MM.1S (cell line): ENCODE data around the gene VPS35L.

Source experiments
- DNase-seq: peaks from one replicate; pipeline ENCODE4 v3.0.0-alpha.2; 2015
- H2AFZ ChIP-seq: fragments of 300-600 bp; sonication (generic); 2 replicates; pipeline ENCODE4 v1.6.0; 2016; ENCODE audit warnings: antibody characterized with exemption, low read length
- H3F3A ChIP-seq: fragments of 300-600 bp; sonication (generic); 2 replicates; pipeline ENCODE4 v1.6.1; 2016; ENCODE audit warnings: mild to moderate bottlenecking, antibody characterized with exemption, low read length, moderate library complexity, mixed read lengths; ENCODE audit not compliant: insufficient read depth
- H3K27ac ChIP-seq: fragments of 300-600 bp; sonication (generic); 2 replicates; pipeline ENCODE4 v1.5.1; 2016; ENCODE audit warnings: mild to moderate bottlenecking, low read length
- H3K27me3 ChIP-seq: fragments of 300-600 bp; sonication (generic); replicated peaks from 2 replicates; pipeline ENCODE4 v1.6.0; 2016; ENCODE audit warnings: low read length; ENCODE audit not compliant: insufficient read depth
- H3K36me3 ChIP-seq: fragments of 300-600 bp; sonication (generic); replicated peaks from 2 replicates; pipeline ENCODE4 v1.6.1; 2016; ENCODE audit warnings: mild to moderate bottlenecking, low read length, mixed read lengths; ENCODE audit not compliant: insufficient read depth
- H3K4me1 ChIP-seq: fragments of 300-600 bp; sonication (generic); 2 replicates; pipeline ENCODE4 v1.6.1; 2016; ENCODE audit warnings: low read length, mixed read lengths
- H3K4me2 ChIP-seq: fragments of 300-600 bp; sonication (generic); 2 replicates; pipeline ENCODE4 v1.6.0; 2016; ENCODE audit warnings: low read depth, low read length
- H3K4me3 ChIP-seq: fragments of 300-600 bp; sonication (generic); 2 replicates; pipeline ENCODE4 v1.5.1; 2016; ENCODE audit warnings: low read length, mixed read lengths
- H3K79me2 ChIP-seq: fragments of 300-600 bp; sonication (generic); 2 replicates; pipeline ENCODE4 v1.6.1; 2016; ENCODE audit warnings: mixed run types, low read length, mixed read lengths
- H3K9ac ChIP-seq: fragments of 300-600 bp; sonication (generic); 2 replicates; pipeline ENCODE4 v1.6.1; 2016; ENCODE audit warnings: low read length, mixed read lengths
- H3K9me2 ChIP-seq: fragments of 300-600 bp; sonication (generic); replicated peaks from 2 replicates; pipeline ENCODE4 v1.6.1; 2016; ENCODE audit warnings: mild to moderate bottlenecking, low read length, mixed read lengths; ENCODE audit not compliant: insufficient read depth
- H3K9me3 ChIP-seq: fragments of 300-600 bp; sonication (generic); replicated peaks from 2 replicates; pipeline ENCODE4 v1.6.1; 2016; ENCODE audit warnings: mild to moderate bottlenecking, low read length, mixed read lengths; ENCODE audit not compliant: insufficient read depth
- H4K20me1 ChIP-seq: fragments of 300-600 bp; sonication (generic); 2 replicates; pipeline ENCODE4 v1.6.1; 2016; ENCODE audit warnings: mild to moderate bottlenecking, low read length, moderate library complexity, mixed read lengths; ENCODE audit not compliant: insufficient read depth
- CTCF ChIP-seq: fragments of 300-600 bp; sonication (generic); IDR thresholded peaks from 2 replicates; pipeline ENCODE4 v1.5.1; 2016; ENCODE audit warnings: antibody characterized with exemption, low read length, mixed read lengths
- EZH2 ChIP-seq: fragments of 300-600 bp; sonication (generic); optimal IDR thresholded peaks from 2 replicates; pipeline ENCODE3; 2017; ENCODE audit warnings: low read depth, mild to moderate bottlenecking, antibody characterized with exemption, low read length, mixed read lengths
- EZH2phosphoT487 ChIP-seq: fragments of 300-600 bp; sonication (generic); IDR thresholded peaks from 2 replicates; pipeline ENCODE4 v1.6.1; 2018; ENCODE audit warnings: antibody characterized with exemption, low read length

Gene VPS35L

DNA sequence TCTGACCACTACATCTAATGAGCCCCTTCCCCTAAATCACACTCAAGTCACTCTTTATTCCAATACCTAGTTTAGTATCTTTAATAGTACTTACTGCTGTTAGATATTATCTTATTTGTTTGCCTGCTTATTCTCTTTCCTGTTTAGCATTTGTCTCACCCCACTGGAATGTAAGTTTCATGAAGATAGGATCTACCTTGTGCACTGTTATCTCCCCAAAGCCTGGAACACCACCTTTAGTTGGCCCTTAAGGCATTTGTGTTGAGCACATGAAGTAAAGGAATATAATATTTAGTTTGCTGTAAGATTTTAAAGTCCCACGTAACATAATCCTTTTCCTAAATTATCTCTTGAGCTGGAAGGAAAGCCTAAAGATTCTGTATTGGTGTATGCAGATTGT lies 50.2 kb downstream of the VPS35L start:
- H3F3A ChIP-seq, result no peaks in the 10 kb centered on the region

DNA sequence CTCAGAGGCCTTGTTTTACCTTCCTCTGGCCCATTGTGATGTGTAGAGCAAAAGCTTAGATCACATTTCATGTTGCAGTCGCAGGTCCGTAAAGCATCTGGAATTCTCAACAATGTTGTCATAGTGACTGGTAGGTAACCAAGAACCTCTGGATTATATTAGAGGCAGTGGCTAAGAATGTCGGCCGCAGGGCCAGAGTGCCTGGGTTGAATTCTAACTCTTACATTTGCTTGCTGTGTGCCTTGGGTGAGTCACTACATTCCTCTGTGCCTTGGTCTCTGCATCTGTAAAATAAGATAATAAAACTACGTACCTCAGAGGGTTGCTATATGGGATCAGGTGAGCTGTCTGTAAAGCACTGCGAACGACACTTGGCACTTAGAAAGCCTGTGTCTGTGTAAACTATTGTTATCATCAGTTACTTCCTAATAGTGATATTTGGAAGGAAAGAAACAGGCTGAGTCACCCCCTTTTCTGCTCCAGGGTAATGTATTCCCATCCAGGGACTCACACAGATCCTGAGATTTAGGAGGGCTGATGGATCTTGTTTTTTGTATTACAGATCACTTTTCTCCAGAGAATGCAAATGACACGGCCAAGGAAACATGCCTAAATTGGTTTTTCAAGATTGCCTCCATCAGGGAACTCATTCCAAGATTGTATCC lies 52.2 kb downstream of the VPS35L start:
- H3K79me2 ChIP-seq, result no peaks in the 10 kb centered on the region
- no peaks in the 10 kb centered on the region for H3K4me1 ChIP-seq
- H3K4me2 ChIP-seq, result no peak overlapping the region
- no peak overlapping the region for H3K27ac ChIP-seq
- H3K27me3 ChIP-seq, result no peaks in the 10 kb centered on the region
- no peak overlapping the region for H3K4me3 ChIP-seq
- no peak overlapping the region for H2AFZ ChIP-seq
- no peaks in the 10 kb centered on the region for H3F3A ChIP-seq
- H3K36me3 ChIP-seq, result no peaks in the 10 kb centered on the region
- H4K20me1 ChIP-seq, result no peaks in the 10 kb centered on the region
- no peaks in the 10 kb centered on the region for H3K9me2 ChIP-seq
- DNase-seq, result no peak
- H3K9ac ChIP-seq, result no peak overlapping the region
- TF ChIP-seq EZH2phosphoT487 (no peak), CTCF (no peak), EZH2 (no peak)
- no peaks in the 10 kb centered on the region for H3K9me3 ChIP-seq

More for the DNA sequence above, 50.2 kb downstream of the VPS35L start:
- Histone ChIP-seq H3K4me2 (no peak overlapping the region), H3K4me3 (no peak overlapping the region), H3K4me1 (no peaks in the 10 kb centered on the region), H3K79me2 (no peaks in the 10 kb centered on the region), H3K36me3 (no peaks in the 10 kb centered on the region), H3K27ac (no peak overlapping the region), H3K27me3 (no peaks in the 10 kb centered on the region), H3K9me3 (no peaks in the 10 kb centered on the region), H3K9me2 (no peaks in the 10 kb centered on the region), H4K20me1 (no peaks in the 10 kb centered on the region), H3K9ac (no peak overlapping the region), H2AFZ (no peak overlapping the region)
- TF ChIP-seq EZH2phosphoT487 (no peak), CTCF (no peak), EZH2 (no peak)
- DNase-seq, result no peak

- no peaks in the 10 kb centered on the region for H3K79me2 ChIP-seq
- no peaks in the 10 kb centered on the region for H3K27me3 ChIP-seq
- H3K4me2 ChIP-seq, result no peak overlapping the region
- H3K4me1 ChIP-seq, result no peaks in the 10 kb centered on the region
- H3F3A ChIP-seq, result no peaks in the 10 kb centered on the region
- no peak overlapping the region for H3K9ac ChIP-seq
- no peaks in the 10 kb centered on the region for H4K20me1 ChIP-seq
- no peaks in the 10 kb centered on the region for H3K36me3 ChIP-seq
- H3K9me2 ChIP-seq, result no peaks in the 10 kb centered on the region
- H2AFZ ChIP-seq, result no peak overlapping the region
- no peak for DNase-seq
- TF ChIP-seq EZH2, result no peak
- no peak for TF ChIP-seq EZH2phosphoT487
- TF ChIP-seq CTCF, result no peak
- no peak overlapping the region for H3K4me3 ChIP-seq
- H3K9me3 ChIP-seq, result no peaks in the 10 kb centered on the region
- no peak overlapping the region for H3K27ac ChIP-seq
Measured at GRCh38 chr16:19609359-19609758, 53.9 kb downstream of the VPS35L start.
